Superior temporal gyrus (tissue), 1 donor: ENCODE measurements around the gene UROC1.

Experiments used
- DNase-seq: peaks from one replicate; pipeline ENCODE4 v3.0.0-alpha.2; 2016; ENCODE audit errors: extremely low spot score

UROC1 gene

GRCh38 chr3:126516152-126516935 lies 1.2 kb downstream of the UROC1 start:
- no peak for DNase-seq

DNA sequence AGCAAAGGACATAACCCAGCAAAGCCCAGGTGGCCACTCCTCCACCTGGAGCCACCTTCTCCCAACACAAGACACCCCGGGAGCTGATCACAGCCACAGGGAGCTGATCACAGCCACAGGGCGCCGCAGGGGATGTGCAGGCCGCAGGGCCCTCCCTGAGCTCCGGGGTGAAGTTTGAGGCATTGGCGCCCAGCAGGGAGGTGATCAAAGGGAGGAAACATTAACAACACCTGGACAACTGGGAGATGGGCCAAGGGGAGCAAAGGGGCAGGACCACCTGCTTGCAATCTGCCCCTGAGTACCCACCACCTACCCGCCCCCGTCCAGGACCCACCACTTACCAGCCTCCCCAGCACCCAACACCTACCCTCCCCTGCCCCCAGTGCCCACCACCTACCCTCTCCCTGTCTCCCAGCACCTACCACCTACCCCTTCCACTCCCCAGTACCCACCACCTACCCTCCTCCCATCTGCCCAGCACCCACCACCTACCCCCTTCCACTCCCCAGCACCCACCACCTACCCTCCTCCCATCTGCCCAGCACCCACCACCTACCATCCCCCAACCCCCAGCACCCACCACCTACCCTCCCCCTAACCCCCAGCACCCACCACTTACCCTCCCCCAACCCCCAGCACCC lies 2.4 kb downstream of the UROC1 start:
- no peak for DNase-seq

- no peak for DNase-seq
These were observed 3.4 kb downstream of the UROC1 start for GRCh38 chr3:126514161-126514560.

DNA sequence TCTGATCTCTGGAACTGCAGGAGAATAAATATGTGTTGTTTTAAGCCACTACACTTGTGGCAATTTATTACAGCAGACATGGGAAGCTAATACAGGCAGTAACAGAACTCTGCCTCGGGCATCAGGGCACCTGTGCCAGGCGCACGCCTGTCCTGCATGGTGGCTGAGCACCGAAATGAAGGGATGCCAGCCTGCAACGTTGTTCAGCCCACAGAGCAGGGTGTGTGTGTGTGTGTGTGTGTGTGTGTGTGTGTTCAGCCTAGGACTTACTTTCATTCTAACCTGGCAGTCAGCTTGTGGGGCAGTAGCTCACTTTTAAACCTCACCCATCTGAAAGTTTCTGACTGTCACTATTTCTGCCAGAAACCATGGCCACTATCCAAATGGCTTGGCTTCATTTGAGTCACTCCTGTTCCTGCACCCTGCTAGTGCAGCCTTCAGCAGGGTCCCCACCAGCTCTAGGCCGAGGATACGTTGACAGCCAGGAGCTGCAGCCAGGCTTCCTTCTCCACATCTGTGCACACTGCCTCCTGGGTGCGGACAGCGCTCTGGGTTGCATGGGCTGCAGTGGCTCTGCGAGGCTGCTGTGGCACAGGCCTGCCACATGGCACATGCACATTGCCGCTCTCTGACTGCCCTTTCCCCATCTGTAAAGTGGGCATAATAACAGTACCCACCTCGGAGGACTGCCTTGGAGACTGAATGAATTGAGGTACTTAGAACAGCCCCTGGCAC lies 4.5 kb downstream of the UROC1 start:
- no peak for DNase-seq

GRCh38 chr3:126512026-126512425 lies 5.5 kb downstream of the UROC1 start:
- DNase-seq: no peak

DNA sequence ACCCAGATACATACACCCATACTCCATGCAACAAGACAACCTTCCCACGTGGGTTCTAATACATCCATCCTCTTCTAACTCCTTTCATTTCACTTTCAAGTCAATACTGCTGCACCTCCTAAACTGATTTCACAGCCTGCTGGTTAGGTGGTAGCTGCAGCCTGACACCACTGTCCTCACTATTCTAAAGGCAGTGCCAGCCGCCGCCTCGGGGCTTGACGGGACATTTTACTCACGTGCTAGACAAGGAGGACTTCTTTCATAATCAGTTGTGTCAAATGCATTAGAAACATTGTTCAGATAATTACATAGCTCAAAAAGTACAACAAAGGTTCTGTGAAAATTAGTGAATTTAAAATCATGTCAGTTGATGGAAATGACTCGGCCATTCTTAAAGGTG lies 6.3 kb downstream of the UROC1 start:
- DNase-seq: no peak

DNA sequence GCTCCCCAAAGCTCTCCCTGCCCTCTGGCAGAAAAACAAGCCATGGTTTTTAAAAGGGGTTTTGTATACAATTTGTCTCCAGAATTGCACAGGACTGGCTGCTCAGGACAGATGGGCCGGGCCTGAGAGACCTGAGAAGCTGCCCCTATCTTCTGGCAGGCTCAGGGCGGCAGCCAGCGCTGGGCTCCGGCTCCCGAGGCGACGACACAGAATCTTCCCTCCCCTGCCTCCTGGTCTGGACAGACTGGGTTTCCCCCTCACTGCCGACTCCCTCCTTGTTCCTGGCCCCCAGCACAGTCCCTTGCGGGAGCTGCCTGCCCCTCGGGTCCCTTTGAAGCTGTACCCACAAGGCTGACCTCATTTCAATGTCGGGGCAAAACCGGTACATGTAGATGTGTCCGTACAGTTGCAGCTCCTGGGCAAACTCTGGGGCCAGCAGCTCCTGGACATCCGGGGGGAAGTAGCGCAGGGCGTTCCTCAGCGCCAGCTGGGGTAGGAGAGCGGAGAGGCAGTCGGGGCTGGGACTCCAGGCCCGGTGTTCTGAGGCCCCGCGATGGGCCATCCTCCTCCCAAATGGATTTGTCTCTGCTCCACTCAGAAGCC lies 7.2 kb downstream of the UROC1 start:
- DNase-seq: no peak

DNA sequence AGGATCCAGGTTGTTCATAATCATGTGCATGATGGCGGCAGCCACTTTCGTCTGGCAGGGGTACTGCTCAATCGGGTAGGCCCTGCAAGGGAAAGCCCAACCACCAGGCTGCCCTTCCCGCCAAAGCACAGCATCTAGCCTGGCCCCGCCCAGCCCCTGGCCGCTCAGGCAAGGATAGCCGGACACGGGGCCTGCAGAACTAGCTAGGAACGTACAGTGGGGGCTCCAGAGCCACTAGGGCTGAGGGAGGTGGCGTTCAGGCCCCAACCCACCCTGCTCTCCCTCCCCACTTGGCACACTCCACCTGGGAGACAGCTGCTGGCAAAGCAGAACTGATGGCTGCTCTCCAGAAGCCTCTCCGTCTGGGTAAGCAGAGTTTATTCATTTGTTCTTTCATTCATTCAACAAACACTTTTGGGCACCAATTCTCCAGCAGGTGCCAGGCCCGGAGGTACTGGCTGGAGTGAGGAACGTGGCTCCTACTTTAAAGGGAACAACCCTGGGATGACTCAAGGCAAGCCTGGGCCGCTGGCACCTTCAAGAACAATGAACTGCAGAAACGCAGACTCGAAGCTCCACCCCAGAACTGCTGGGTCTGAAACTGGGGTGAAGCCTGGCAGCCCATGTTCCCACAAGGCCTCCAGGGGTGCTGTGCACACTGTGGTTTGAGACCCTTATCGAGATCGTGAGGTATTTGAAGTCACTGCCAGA lies 7.8 kb downstream of the UROC1 start:
- DNase-seq: no peak

DNA sequence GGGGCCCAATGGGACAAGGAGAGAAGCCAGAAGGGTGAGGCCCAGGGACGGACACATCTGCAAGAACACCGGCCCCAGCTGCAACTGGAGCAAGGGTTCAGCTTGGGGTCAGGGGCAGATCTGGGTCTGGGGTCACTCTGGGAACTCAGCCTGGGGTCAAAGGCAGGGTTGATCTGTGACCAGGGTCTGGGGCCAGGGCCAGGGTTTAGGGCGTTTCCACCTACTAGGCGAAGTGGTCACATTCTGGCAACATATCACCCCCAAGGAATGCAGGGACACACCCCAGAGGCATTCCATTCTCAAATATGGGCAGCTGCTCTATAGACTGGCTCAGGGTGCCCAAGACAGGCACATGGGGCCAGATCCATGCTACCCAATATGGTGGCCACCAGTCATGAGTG lies 9.0 kb downstream of the UROC1 start:
- no peak for DNase-seq

- no peak for DNase-seq
These were observed 9.7 kb downstream of the UROC1 start for GRCh38 chr3:126507886-126508285.

GRCh38 chr3:126503701-126504100 lies 13.9 kb downstream of the UROC1 start:
- no peak for DNase-seq

DNA sequence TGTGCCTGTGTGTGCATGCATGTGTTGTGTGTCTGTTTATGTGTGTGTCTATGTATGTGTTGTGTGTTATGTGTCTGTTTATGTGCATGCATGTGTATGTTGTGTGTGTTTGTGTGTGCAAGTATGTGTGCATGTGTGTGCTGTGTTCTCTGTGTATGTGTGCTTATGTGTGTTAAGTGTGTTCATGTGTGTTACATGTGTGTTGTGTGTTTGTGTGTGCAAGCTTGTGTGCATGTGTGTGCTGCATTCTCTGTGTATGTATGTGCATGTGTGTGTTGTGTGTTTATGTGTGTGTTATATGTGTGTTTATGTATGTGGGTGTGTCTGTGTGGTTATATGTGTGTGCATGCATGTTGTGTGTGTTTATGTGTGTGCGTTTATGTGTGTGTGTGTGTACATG lies 14.9 kb downstream of the UROC1 start:
- DNase-seq: no peak

DNA sequence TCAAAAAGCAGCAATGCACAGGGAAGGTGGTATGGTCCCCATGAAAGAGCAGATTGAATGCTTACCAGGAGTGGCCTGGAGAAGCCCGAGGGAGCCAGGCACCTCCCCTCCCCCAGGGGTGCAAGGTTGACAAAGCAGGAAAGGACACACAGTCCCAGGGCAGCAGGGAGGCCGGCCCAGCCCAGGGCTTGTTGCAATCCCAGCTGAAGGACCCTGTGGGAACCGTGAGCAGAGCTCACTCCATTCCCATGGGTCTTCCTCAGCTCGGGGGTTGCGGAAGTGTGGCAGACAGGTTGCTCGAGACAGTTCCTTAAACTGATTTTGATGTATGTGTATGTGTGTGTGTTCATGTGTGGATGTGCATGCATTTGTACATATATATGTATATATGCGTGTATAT lies 15.8 kb downstream of the UROC1 start:
- no peak for DNase-seq

- no peak for DNase-seq
These were observed 16.5 kb downstream of the UROC1 start for GRCh38 chr3:126501054-126501453.

GRCh38 chr3:126500016-126500415 lies 17.6 kb downstream of the UROC1 start:
- DNase-seq: no peak

- DNase-seq: no peak
These were observed 18.2 kb downstream of the UROC1 start for GRCh38 chr3:126499401-126499800.

- DNase-seq: no peak
These were observed 18.6 kb downstream of the UROC1 start for GRCh38 chr3:126498929-126499328.

DNA sequence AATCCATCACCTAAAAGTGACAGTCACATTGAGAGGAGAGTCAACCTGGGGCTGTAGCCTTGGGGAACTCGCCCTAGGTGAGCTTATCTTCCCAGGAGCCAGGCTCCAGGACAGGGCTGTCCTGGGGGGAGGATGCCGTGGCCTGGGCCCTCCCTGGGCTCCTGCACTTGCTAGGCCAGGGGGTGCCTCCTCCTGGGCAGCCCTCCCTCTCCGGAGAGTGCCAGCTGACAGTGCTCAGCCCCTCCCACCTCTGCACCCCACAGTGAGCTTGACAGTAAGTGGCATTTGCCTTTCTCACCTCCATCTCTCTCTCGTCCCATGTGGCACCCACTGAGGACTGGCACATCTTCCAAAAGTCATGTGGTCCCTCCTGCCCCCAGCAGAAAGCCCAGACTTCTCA lies 19.1 kb downstream of the UROC1 start:
- DNase-seq: no peak

GRCh38 chr3:126497956-126498355 lies 19.6 kb downstream of the UROC1 start:
- DNase-seq: no peak

- DNase-seq: no peak
These were observed 20.4 kb downstream of the UROC1 start for GRCh38 chr3:126496894-126497850.

- no peak for DNase-seq
These were observed 21.8 kb downstream of the UROC1 start for GRCh38 chr3:126495786-126496185.
